ENCODE results near the gene PARD3.
"Not testable (repeated sequence)": the region's sequence is repeated elsewhere in the genome, so short reads cannot be mapped to it uniquely, and the experiment has no call there.

Gene PARD3

GRCh38 chr10:34428501-34428900 lies 386.6 kb downstream of the PARD3 start:
- no peak for TF ChIP-seq ZNF274 (IDR thresholded peaks at IDR 0.05; ENCODE audit: low read depth, low read length)
- H3K4me3 ChIP-seq (ENCODE audit: low read length): no peak overlapping the region

GRCh38 chr10:34427911-34428216 lies 387.2 kb downstream of the PARD3 start:
- TF ChIP-seq ZNF274 (IDR thresholded peaks at IDR 0.05; ENCODE audit: low read depth, low read length): no peak
- H3K4me3 ChIP-seq (ENCODE audit: low read length): no peak overlapping the region

DNA sequence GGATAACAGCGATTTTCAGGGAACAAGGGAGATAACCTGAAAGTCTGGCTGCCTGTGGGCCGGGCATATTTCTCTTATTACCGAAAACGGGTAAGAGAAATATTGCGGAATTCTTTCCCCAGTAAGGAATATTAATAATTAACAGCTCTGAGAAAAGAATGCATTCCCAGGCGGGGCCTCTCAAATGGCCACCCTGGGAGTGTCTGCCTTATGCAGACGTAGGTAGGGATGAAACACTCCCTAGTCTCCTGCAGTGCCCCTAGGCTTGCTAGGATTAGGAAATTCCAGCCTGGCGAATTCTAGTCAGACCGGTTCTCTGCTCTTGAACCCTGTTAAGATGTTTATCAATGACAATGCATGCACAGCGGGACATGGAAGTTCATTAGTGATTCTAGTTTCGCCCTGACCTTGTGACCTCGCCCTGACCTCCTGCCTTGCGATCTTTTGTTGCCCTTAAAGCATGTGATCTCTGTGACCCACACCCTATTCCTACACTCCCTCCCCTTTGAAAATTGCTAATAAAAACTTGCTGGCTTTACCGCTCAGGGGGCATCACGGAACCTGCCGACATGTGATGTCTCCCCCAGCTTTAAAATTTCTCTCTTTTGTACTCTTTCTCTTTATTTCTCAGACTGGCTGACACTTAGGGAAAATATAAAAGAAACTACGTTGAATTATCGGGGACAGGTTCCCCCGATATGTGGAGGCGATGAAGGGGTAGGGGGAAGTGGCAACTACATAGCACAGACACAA lies 387.8 kb downstream of the PARD3 start:
- not testable (repeated sequence) for H3K4me3 ChIP-seq (ENCODE audit: low read length)

DNA sequence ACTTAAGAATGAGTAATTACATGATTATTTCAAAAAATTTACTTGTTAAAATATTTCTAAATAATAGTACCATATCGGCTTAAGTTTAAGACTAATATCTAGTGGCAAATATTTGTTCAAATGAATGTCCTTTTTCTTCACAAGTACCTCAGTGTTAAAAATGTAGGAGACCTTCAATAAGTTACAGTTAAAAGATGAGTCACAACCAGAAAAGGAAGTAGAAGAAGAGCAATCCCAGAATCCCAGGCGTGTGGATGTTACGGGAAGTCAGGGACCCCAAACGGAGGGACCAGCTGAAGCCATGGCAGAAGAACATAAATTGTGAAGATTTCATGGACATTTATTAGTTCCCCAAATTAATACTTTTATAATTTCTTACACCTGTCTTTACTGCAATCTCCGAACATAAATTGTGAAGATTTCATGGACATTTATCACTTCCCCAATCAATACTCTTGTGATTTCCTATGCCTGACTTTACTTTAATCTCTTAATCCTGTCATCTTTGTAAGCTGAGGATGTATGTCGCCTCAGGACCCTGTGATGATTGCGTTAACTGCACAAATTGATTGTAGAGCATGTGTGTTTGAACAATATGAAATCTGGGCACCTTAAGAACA lies 388.4 kb downstream of the PARD3 start:
- H3K4me3 ChIP-seq (ENCODE audit: low read length): not testable (repeated sequence)

GRCh38 chr10:34426041-34426440 lies 389.1 kb downstream of the PARD3 start:
- TF ChIP-seq ZNF274 (IDR thresholded peaks at IDR 0.05; ENCODE audit: low read depth, low read length): no peak
- no peak overlapping the region for H3K4me3 ChIP-seq (ENCODE audit: low read length)

DNA sequence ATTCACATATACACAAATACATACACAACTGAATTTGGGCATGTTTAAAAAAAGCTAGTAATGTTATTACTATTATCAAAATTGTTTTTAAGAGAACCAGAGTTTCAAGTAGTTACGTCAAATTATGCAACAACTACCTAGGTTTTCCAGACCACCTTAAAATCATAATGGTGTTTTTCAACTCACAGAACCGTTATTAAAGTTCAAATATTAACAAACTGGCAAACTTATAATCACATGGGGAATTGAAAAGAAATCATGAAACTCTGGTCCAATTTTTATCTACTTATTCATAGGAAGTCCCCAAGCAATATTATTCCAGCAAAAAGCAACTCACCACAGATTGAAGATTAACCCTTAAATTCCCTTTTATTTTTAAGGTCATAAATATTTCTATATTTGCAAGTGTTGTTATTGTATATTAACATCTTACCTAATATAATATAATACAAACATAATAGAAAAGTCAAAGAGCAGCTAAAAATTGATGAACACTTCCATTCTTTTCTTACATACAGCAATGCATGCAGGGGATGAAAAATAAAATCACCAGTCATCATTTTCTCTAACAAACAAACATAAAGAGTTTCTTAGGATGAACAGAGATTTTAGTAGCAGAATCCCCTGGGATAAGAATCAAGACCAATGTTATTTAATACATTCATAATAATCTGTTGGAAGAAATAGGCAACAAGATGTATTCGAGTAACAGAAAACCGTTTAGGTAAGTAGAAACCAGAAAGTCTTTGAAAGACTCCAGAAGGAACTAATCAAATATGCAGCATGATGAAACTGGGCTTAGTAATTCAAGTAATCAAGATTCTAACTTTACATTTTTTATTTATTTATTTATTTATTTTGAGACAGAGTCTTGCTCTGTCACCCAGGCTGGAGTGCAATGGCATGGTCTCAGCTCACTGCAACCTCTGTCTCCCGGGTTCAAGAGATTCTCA lies 391.1 kb downstream of the PARD3 start:
- TF ChIP-seq ZNF274 (IDR thresholded peaks at IDR 0.05; ENCODE audit: low read depth, low read length): no peak
- no peak overlapping the region for H3K4me3 ChIP-seq (ENCODE audit: low read length)

GRCh38 chr10:34420795-34421194 lies 394.3 kb downstream of the PARD3 start:
- H3K4me3 ChIP-seq (ENCODE audit: low read length): no peak overlapping the region
- TF ChIP-seq ZNF274 (IDR thresholded peaks at IDR 0.05; ENCODE audit: low read depth, low read length): no peak

GRCh38 chr10:34420273-34420672 lies 394.8 kb downstream of the PARD3 start:
- no peak overlapping the region for H3K4me3 ChIP-seq (ENCODE audit: low read length)
- no peak for TF ChIP-seq ZNF274 (IDR thresholded peaks at IDR 0.05; ENCODE audit: low read depth, low read length)

- H3K4me3 ChIP-seq (ENCODE audit: low read length): no peak overlapping the region
- TF ChIP-seq ZNF274 (IDR thresholded peaks at IDR 0.05; ENCODE audit: low read depth, low read length): no peak
Observed at GRCh38 chr10:34415039-34415438, 400.1 kb downstream of the PARD3 start.

GRCh38 chr10:34413756-34414587 lies 401.1 kb downstream of the PARD3 start:
- no peak overlapping the region for H3K4me3 ChIP-seq (ENCODE audit: low read length)
- no peak for TF ChIP-seq ZNF274 (IDR thresholded peaks at IDR 0.05; ENCODE audit: low read depth, low read length)

DNA sequence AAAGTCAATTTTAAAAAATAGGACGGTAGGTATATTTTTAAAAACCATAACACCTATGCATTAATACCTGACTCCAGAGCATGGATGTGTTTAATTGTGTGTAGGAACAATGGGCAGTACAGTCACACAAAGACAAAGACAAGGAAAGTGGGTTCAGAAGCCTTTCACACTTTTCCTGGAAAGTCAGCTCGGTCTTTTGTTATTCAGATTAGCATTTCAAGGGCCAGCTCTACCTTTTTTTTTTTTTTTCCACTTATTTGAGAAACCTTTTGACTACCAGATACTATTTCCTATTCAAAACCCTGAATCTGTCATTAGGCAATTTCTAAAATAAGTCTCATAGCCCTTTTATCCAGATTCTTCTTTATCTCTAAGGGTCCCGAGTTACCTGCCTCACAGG lies 401.9 kb downstream of the PARD3 start:
- no peak overlapping the region for H3K4me3 ChIP-seq (ENCODE audit: low read length)
- no peak for TF ChIP-seq ZNF274 (IDR thresholded peaks at IDR 0.05; ENCODE audit: low read depth, low read length)

- no peak for TF ChIP-seq ZNF274 (IDR thresholded peaks at IDR 0.05; ENCODE audit: low read depth, low read length)
Observed at GRCh38 chr10:34408956-34409355, 406.1 kb downstream of the PARD3 start.

DNA sequence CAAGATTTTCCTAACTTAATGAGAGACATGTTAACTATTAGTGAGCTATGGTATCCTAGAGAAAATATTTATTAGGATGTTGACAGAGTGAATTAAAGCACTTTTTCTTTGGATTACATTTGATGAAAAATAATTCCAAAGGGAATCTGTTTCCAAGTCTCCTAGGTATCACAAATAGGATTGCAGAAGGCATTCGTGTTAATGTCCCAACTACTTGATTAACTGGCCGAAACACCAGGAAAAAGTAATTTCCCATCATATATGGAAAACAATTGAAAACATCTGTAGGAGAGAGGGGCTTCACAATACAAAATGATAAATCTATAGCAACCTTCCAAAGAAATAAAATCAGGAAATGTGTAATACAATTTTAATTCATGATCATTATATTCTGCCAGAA lies 406.7 kb downstream of the PARD3 start:
- no peak for TF ChIP-seq ZNF274 (IDR thresholded peaks at IDR 0.05; ENCODE audit: low read depth, low read length)
- no peak overlapping the region for H3K4me3 ChIP-seq (ENCODE audit: low read length)

More at GRCh38 chr10:34408956-34409355, 406.1 kb downstream of the PARD3 start:
- no peak overlapping the region for H3K4me3 ChIP-seq (ENCODE audit: low read length)

DNA sequence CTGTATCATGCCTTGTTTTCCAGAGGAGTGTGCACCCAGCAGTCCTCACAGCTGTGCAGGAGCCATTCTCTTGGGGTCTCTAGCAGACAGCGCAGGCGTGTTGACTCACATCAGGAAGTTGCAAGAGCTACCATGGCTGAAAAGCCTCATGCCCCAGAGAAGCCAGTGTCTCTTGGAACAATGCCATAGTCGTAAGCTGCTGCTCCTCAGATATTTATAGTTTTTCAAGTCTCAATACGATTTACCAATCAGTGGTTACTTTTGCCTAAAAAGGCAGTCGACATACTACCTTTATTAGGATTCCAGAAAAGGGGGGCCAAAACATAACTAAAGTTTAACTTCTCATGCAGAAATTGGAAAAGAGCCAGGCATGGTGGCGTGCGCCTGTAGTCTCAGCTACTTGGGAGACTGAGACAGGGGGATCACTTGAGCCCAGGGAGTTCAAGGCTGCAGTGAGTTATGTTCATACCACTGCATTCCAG lies 407.7 kb downstream of the PARD3 start:
- H3K4me3 ChIP-seq (ENCODE audit: low read length): no peak overlapping the region
- no peak for TF ChIP-seq ZNF274 (IDR thresholded peaks at IDR 0.05; ENCODE audit: low read depth, low read length)

All from GM08714 (cell line).